UCSD-AML1 (cell line): Measurements from ENCODE around the gene C20orf96.
A peak's percentile ranks its signal among the peaks of the same experiment; 100 is the strongest.
"Not testable (repeated sequence)": the region's sequence is repeated elsewhere in the genome, so short reads cannot be mapped to it uniquely, and the experiment has no call there.

Source experiments
- DNase-seq: peaks from one replicate; lab custom pipeline; 2025; ENCODE audit not compliant: unreplicated experiment; lab: John Stamatoyannopoulos, UW

C20orf96 gene, protein sequence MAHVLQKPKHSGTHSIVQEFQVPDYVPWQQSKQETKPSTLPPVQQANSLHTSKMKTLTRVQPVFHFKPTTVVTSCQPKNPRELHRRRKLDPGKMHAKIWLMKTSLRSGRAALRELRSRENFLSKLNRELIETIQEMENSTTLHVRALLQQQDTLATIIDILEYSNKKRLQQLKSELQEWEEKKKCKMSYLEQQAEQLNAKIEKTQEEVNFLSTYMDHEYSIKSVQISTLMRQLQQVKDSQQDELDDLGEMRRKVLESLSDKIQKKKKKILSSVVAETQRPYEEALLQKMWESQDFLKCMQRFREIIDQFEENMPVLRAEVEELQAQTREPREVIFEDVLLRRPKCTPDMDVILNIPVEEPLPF

DNA sequence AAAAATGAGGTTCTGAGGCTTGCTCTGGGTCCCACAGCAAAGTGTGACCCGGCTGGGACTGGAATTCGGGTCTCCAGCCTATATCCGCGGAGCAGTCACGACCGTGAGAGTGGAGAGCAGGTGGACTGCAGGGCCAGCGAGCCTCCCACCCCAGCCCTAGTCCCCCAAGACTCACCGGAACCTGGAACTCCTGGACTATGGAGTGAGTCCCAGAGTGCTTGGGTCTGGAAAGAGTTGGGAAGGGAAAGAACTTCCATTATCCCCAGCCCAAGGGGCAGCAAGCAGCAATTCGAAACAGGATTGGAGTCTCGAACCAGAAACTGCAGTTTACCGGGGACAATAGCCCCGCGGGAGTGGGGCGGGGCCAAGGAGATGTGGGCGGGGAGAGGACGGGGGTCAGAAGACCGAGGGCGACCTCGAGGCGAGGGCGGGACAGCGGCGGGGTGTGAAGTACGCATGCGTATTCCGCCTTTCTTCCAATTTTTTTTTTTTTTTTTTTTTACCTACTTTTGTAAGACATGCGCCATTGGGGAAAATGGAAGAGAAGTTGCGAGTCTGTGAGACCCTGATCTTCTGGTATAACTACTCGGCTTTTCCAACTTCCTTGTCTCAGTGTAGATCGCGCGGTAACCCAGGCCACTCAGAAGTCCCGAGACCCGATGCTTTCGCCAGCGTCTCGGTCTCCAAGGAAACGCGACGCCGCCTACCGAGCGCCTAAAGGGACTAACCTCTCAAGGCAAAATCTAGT, at the start of gene C20orf96:
Gene C20orf96 (minus strand): TSS at position 667 of the 748 bp plus-strand sequence. CDS start 140 bp downstream, at position 527.
- peak; percentile 93 for DNase-seq

DNA sequence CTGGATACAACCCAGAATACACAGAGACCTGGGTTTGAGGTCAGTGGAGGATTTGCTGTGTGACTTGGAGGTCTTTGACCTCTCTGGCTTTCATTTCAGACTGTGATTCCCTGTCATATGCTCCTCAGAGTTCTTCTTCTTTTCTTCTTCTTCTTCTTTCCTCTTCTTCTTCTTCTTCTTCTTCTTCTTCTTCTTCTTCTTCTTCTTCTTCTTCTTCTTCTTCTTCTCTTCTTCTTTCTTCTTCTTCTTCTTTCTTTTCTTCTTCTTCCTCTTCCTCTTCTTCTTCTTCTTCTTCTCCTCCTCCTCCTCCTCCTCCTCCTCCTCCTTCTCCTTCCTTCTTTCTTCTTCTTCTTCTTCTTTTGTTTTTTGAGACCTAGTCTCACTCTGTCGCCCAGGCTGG, 45.5 kb upstream of the C20orf96 start:
- DNase-seq: not testable (repeated sequence)

DNA sequence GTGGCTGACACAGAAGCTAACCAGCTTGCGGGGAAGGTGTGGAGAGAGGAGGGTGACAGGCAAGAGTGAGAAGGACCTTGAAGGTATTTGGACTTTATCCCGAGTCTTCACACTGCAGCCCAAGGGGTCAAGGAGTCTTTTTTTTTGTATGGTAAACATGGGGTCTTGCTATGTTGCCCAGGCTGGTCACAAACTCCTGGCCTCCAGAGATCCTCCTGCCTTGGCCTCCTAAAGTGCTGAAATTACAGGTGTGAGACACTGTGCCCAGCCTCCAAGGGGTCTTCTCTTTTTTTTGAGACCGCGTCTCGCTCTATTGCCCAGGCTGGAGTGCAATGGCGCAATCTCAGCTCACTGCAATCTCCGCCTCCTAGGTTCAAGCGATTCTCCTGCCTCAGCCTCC, 44.0 kb upstream of the C20orf96 start:
- no peak for DNase-seq

DNA sequence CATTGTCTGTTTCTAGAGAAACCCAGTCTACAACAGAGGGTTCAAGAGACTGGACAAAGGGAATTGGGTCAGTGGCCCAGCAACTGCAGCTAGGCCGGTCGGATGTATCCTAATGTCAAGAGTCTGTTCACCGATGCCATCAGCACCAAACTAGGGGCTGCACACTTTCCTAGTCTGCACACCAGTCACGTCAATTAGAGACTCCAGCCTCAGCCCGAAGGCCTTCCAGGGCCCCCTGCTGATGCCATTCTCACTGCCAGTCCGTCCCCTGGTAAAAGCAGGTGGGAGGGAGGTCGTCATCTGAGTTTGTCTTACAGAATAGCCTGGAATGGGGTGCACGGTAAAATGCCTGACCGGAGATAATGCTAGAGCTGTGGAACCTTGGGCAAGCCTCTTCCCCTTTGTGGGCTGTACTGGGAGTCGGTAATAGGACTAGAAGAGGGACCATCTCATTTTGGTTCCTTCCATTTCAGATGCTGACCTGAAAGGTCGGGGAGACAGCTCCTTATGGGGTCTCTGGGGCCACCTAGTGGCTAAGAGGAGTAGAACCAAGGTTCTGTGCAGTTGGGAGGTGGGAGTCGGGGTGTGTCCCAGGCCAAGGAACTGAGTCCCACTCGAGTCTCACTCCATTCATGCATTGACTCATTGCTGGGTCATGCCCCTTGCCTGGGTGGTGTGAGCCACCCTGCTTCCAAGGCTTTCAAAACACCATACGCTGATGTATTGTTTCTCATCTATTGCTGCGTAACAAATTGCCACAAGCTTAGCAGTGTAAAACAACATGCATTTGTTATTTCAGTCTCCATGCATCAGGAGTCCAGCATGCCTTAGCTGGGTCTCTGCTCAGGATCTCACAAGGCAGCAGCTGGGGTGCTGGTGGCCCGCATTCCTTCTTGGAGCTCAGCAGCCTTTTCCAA, 39.9 kb upstream of the C20orf96 start:
- peak; percentile 51 for DNase-seq

DNA sequence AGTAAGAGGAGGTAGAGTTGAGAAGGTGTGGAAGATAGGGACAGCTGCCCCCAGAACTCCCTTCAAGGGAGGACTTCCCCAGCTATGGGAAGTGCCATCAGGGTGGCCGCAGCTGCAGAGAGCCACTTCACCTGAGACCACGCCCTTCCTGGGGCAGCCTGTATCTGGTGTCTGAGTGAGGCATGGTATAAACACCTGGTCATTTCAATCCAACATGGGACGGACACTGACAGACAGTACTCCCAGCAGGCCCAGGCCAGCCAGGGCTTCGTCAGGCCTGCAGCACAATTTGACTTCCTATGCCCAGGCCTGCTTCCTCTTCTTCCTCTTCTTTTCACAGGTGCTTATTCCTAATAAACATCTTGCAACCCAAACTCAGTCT, 39.3 kb upstream of the C20orf96 start:
- DNase-seq: no peak

DNA sequence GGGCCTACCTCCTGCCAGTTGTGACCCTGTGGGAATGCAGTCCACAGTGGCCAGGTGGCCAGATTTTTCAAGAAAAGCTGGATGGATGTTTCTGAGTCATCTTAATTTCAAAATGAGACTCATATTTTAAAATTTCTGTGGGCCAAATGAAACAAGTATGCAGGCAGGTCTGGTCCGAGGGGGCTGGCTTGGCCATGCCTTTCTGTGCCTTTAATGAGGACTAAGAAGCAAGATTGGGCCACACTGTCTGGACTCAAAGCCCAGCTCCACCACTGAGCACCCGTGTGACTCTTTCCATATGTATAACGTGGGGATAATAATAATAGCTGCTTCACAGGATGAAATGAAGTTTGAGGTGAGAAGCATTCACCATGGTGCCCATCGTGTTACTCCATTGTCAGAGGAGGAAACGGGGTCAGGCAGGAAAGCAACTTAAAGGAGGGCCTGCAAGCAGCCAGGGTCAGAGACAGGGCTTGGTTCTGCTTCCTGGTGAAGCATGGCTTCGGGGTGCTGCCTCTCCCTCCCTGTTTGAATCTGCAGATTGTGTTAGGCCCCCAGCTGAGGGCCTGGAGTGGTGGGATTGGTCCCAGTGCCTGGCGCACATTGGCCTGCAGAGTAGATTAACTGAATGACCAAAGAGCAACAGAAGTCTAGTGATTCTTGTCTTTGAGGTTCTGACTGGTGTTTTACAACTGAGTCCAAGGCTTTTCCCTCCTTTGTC, 38.6 kb upstream of the C20orf96 start:
- no peak for DNase-seq

DNA sequence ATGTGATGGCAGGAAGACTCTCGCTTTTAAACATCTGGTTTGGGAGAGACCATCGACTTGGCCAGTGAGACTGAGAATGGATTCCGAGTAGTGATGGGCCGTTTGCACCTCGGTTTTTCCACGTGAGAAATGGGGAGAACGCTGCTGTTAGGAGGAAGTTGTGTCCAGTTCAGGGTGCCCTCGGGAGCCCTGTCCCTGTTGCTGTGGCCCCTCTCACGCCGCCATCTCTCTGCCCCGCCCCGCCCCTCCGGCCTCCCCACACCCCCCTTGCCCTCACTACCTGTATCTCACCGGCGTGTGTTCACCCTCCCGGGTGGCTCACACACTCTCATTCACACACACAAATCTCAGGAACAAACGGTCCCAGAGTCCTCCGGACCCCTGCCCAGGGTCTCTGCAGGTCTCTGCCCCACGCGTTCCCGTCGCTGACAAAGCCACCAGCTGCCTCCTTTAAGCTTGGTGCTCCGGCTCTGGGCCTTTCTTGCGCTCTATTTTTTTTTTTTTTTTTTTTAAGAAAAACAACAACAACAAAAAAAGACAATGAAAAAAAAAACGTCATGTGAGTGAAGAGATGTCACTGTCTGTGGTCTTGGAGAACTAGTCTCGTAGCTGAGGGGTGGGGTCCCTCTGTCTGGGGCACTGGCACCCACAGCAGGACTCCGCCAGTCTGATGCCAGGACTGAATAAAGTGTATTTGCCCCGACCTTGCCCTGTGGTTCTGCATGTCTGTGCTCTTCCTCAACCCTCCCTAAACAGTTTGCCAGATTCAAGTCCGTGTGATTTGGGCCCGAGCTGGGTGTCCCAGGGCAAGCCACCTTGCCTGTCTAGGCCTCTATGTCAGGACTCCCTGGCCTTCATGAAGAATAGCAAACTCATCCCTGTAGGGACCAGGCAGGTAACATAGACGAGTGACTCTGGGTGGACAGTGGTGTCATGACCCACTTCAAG, 37.8 kb upstream of the C20orf96 start:
- DNase-seq: no peak

DNA sequence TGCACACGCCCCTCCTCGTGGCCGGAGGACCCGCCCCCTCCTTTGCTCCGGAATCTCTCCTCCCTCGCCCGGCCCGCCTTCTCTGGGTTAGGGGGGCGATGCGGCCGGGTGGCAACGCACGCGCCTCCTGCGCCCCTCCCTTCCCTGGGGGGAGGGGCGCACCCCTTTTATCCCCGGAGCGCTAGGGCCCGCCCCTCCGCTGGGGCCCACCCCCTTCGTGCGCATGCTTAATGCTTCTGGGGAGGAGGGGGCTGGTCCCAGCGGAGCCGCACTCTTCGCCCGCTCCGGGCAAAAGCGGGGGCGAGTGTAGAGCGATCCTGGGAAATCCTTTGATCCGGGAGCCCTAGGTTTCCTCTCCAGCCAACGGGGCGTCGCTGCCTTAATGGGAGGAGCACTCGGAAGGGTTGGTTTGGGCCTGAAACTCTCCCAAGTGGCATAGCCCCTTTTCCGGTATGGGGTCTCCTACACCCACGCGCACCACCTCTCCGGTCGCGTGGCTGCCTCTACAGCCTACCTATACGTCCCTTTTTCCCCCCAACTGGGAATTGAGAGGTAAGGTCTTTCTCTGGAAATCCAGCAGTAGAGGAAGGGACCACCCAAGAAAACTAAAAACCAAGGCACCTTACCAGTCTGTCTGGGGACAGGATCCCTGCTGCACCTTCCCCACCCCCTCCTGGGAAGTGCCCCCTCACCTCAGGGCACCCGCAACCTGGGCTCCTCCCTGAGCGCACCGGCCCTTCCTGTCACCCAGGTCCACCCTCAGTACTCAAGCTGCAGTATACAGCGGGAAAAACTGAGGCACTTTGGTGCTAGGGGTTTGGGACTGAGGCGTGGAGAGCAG, 36.9 kb upstream of the C20orf96 start:
- peak; percentile 95 for DNase-seq

DNA sequence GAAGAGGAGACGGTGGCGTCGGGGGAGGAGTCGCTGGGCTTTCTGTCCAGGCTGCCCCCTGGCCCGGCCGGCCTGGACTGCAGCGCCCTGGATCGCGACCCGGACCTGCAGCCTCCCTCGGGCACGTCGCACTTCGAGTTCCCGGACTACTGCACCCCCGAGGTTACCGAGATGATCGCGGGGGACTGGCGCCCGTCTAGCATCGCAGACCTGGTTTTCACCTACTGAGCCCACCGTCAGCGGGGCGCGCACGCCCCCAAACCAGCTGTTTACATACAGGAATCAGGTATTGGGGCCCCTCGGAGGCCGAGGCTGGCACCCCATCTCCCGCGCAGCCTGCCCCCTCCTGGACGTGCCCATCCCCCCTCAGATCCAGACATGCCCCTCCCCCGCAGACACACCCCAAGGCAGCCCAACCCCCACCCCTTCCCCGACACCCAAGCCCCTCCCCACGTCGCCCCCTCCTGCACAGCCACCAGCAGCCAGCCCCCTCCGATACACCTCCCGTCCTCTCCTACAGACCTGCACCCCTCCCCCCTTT, 36.2 kb upstream of the C20orf96 start:
- no peak for DNase-seq

DNA sequence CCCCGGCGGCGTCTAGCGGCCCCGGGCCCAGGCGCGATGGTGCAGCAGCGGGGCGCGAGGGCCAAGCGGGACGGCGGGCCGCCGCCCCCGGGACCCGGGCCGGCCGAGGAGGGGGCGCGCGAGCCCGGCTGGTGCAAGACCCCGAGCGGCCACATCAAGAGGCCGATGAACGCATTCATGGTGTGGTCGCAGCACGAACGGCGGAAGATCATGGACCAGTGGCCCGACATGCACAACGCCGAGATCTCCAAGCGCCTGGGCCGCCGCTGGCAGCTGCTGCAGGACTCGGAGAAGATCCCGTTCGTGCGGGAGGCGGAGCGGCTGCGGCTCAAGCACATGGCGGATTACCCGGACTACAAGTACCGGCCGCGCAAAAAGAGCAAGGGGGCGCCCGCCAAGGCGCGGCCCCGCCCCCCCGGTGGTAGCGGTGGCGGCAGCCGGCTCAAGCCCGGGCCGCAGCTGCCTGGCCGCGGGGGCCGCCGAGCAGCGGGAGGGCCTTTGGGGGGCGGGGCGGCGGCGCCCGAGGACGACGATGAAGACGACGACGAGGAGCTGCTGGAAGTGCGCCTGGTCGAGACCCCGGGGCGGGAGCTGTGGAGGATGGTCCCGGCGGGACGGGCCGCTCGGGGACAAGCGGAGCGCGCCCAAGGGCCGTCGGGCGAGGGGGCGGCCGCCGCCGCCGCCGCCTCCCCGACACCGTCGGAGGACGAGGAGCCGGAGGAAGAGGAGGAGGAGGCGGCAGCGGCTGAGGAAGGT, 35.5 kb upstream of the C20orf96 start:
- peak; percentile 60 for DNase-seq

DNA sequence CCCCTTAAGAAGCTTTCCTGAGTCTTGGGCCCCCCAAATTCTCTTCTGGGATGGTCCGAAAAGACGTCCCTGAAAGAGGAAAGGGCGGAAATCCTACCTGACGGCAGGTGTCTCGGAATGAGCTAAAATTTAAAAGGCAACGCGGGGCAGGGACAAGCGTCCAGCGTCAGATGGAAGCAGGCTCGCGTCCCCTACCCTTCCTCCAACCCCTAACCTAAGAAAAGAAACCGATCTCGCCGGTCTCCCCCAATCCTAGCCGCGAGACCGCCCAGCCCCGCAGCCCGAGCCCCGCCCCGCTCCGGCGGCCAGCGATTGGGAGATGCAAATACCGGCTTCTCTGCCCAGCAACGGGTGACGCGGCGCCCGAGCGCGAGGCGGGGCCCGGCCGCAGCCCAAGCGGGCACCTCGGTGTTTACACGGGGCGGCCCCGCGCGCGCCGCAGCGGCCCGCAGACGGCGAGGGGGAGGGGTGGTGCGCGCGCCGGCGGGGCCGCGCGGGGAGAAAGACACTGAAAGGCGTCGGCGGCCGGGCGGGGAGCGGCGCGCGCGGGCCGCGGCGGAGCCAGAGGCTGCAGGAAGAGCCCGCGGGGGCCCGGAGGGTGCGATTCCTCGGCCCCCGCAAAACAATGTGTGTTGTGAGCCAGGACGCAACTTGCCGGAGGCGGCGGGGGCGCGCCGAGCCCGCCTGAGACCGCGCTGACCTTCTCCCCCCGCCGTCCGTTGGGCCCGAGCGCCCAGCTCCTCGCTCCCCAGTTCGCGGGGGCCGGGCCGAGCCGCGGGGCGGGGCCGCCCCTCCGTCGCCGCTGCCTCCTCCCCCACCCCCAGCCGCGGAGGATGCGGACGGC, 34.7 kb upstream of the C20orf96 start, which contains the start of gene SOX12:
Gene SOX12 (plus strand): TSS at position 508 of the 844 bp plus-strand sequence. CDS start 373 bp downstream, outside the sequence.
- peak; percentile 95 for DNase-seq

DNA sequence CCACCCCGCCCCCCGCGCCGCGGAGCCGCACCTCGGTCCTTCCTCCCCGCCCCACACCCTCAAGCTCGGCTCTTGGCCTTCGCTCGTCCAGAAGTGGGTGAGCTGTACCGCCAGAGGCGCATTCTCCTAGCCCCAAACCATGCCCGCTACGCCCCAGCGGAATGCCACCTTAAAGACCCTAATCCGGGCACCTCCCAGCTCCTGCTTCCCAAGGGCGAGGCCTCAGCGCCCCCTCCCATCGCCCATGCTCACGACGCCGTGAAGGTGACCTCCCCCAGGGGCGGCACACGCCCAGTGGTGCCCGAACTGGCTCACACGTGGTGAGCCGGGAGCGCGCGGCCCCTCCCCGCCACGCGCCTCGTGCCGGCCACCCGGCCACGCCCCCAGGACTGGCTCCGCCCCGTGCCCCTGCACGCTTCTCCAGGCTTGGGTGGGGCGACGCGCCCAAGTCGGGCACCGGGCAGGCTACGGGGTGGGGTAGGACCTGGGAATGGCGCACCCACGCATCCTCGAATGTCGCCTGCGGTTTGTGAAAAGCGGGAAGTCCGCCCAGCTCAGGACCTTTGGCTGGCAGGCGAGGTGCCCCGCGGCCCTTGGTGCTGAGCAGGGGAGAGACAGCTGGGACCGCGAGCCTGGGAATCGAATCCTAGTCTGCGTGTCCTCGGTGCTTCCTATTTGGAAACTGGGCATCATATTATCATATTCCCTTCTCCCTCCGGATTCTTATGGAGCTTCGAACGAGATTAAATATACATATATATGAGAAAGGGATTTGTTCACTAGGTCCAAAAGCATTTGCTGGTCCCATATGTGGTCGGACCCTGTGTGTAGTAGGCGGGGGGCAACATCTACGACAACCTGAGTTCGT, 33.9 kb upstream of the C20orf96 start:
- DNase-seq: peak; percentile 97

DNA sequence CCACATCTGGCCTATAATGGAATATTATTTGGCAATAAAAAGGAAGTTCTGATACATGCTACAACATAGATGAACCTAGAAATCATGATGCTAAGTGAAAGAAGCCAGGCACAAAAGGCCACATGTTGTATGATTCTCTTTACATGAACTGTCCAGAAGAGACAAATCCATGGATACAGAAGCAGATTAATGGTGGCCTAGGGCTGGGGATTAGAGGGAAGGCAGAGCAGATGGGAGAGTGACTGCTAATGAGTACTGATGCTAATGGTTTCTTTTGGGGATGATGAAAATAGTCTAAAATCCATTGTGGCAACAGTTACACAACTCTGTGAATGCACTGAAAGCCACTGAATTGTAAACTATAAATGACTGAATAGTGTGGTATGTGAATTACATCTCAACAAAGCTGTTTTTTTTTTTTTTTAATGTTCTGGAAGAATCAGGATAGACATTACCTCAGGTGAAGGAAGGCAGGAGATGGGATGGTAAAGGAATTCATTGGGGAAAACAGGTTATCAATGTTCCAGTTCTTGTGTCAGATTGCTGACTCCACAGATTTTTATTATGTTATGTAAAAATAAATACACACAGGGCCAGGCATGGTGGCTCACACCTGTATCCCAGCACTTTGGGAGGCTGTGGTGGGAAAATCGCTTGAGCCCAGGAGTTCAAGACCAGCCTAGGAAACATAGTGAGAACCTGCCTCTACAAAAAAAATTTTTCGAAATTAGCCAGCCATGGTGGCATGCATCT, 25.9 kb upstream of the C20orf96 start:
- no peak for DNase-seq

DNA sequence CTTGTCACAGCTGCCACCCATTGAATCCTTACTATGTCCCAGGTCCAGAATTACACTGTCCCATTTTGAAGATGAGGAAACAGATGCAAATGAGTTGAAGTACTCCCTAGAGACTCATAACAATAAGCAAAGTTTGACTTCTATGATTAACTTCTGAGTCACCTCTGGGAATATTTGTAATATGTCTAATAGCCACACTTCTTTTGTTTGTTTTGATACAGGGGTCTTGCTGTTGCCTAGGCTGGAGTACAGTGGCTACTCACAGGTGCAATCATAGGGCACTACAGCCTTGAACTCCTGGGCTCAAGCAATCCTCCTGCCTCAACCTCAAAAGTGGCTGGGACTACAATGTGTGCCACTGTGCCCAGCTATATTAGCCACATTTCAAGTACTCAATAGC, 23.4 kb upstream of the C20orf96 start:
- no peak for DNase-seq

DNA sequence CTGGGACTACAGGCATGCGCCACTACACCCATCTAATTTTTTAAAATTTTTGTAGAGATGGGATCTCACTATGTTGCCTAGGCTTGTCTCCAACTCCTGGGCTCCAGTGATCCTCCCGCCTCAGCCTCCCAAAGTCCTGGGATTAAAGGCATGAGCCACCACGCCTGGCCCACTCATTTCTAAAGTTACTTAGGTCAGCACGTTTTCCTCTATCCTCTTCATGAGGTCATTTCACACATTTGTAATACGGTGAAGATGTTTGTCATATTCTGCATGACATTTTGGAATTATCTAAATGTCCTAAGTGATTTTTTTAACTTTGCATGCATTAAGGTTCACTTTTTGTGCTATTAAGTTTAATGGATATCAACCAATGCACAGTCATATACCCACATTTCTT, 22.9 kb upstream of the C20orf96 start:
- no peak for DNase-seq
